Neural cell (in vitro differentiated cells): ENCODE measurements around the gene TRPM6. TPM values are rescaled to one million over a fixed set of nuclear protein-coding genes. Genes with fewer than 3 reads are reported as not detected.

Experiments used
- H2AFZ ChIP-seq: fragments of 200-600, 300-800 bp; sonication (generic), shearing (Covaris generic); 2 replicates; pipeline ENCODE4 v1.6.0; 2014; ENCODE audit warnings: low read depth, mild to moderate bottlenecking, antibody characterized with exemption, low read length, moderate library complexity
- H3F3A ChIP-seq: fragments of 200-600 bp; shearing (Covaris generic); 2 replicates; pipeline ENCODE4 v1.6.1; 2016; ENCODE audit warnings: mild to moderate bottlenecking, moderate library complexity, mixed read lengths, antibody characterized with exemption, low read length; ENCODE audit not compliant: insufficient read depth, poor library complexity, severe bottlenecking
- H3K27ac ChIP-seq: fragments of 200-600, 300-800 bp; sonication (generic), shearing (Covaris generic); 2 replicates; pipeline ENCODE4 v1.5.1; 2014; ENCODE audit warnings: mild to moderate bottlenecking, low read length, moderate library complexity
- H3K27me3 ChIP-seq: fragments of 300-800, 200-600 bp; sonication (generic), shearing (Covaris generic); 2 replicates; pipeline ENCODE4 v1.6.0; 2014; ENCODE audit warnings: mild to moderate bottlenecking, low read depth, low read length, moderate library complexity; ENCODE audit not compliant: insufficient read depth
- H3K36me3 ChIP-seq: fragments of 300-800, 200-600 bp; sonication (generic), shearing (Covaris generic); 2 replicates; pipeline ENCODE4 v1.5.1; 2014; ENCODE audit warnings: mild to moderate bottlenecking, antibody characterized with exemption, low read length, moderate library complexity; ENCODE audit not compliant: insufficient read depth
- H3K4me2 ChIP-seq: fragments of 300-800, 200-600 bp; sonication (generic), shearing (Covaris generic); 2 replicates; pipeline ENCODE4 v1.6.0; 2014; ENCODE audit warnings: mild to moderate bottlenecking, low read length
- H3K4me3 ChIP-seq: fragments of 300-800, 200-600 bp; sonication (generic), shearing (Covaris generic); 2 replicates; pipeline ENCODE4 v1.5.1; 2014; ENCODE audit warnings: mild to moderate bottlenecking, low read length, moderate library complexity
- H3K79me2 ChIP-seq: fragments of 200-600 bp; shearing (Covaris generic); replicated peaks from 2 replicates; pipeline ENCODE4 v1.6.0; 2014; ENCODE audit warnings: mild to moderate bottlenecking, low read length, moderate library complexity; ENCODE audit not compliant: insufficient read depth
- H3K9ac ChIP-seq: fragments of 300-800, 200-600 bp; sonication (generic), shearing (Covaris generic); 2 replicates; pipeline ENCODE4 v1.6.1; 2016; ENCODE audit warnings: mild to moderate bottlenecking, low read length, mixed read lengths
- H3K9me2 ChIP-seq: fragments of 200-600 bp; shearing (Covaris generic); 2 replicates; pipeline ENCODE4 v1.6.1; 2016; ENCODE audit warnings: mild to moderate bottlenecking, low read length, mixed read lengths; ENCODE audit not compliant: insufficient read depth
- H3K9me3 ChIP-seq: fragments of 200-600, 300-800 bp; sonication (generic), shearing (Covaris generic); 2 replicates; pipeline ENCODE4 v1.6.1; 2016; ENCODE audit warnings: mild to moderate bottlenecking, mixed run types, low read length, moderate library complexity, mixed read lengths
- H4K20me1 ChIP-seq: fragments of 200-600 bp; shearing (Covaris generic); 2 replicates; pipeline ENCODE4 v1.6.1; 2016; ENCODE audit warnings: mild to moderate bottlenecking, mixed run types; ENCODE audit not compliant: insufficient read depth
- CTCF ChIP-seq: fragments of 450-650 bp; IDR thresholded peaks from 2 replicates; pipeline ENCODE4 v1.5.1; 2014; ENCODE audit warnings: antibody characterized with exemption, mild to moderate bottlenecking, moderate library complexity; ENCODE audit not compliant: poor library complexity, severe bottlenecking
- EP300 ChIP-seq: fragments of 450-650 bp; conservative IDR thresholded peaks from 2 replicates; pipeline ENCODE4 v1.6.1; 2014; ENCODE audit warnings: antibody characterized with exemption, mild to moderate bottlenecking, moderate library complexity; ENCODE audit not compliant: poor library complexity, severe bottlenecking
- EZH2 ChIP-seq: fragments of 200-600, 300-800 bp; shearing (Covaris generic), sonication (generic); IDR thresholded peaks from 2 replicates; pipeline ENCODE4 v1.6.1; 2014; ENCODE audit warnings: antibody characterized with exemption, low read length, borderline replicate concordance, mild to moderate bottlenecking; ENCODE audit not compliant: insufficient read depth, poor library complexity, severe bottlenecking
- MXI1 ChIP-seq: fragments of 450-650 bp; conservative IDR thresholded peaks from 2 replicates; pipeline ENCODE4 v1.6.1; 2014; ENCODE audit warnings: antibody characterized with exemption, mild to moderate bottlenecking; ENCODE audit not compliant: poor library complexity, severe bottlenecking
- POLR2AphosphoS5 ChIP-seq: IDR thresholded peaks from 2 replicates; pipeline ENCODE4 v1.6.1; 2012
- RAD21 ChIP-seq: fragments of 450-650 bp; conservative IDR thresholded peaks from 2 replicates; pipeline ENCODE4 v1.6.1; 2014; ENCODE audit warnings: antibody characterized with exemption, mild to moderate bottlenecking, moderate library complexity
- SMC3 ChIP-seq: fragments of 450-650 bp; conservative IDR thresholded peaks from 2 replicates; pipeline ENCODE4 v1.6.1; 2014; ENCODE audit warnings: antibody characterized with exemption, mild to moderate bottlenecking, moderate library complexity; ENCODE audit not compliant: poor library complexity
- TAF1 ChIP-seq: IDR thresholded peaks from 2 replicates; pipeline ENCODE4 v1.6.1; 2012; ENCODE audit warnings: low read depth
- polyA plus RNA-seq: library from polyadenylated mRNA; depleted of rRNA; stranded (reverse); fragments of >200 nt; gene quantifications from 2 replicates; pipeline ENCODE4 v1.2.3, GENCODE V29; 2014
- TF ChIP-seq, protein P1 (sequence below): IDR thresholded peaks from 2 replicates; pipeline ENCODE4 v1.6.1; 2012; ENCODE audit warnings: borderline replicate concordance

Gene TRPM6
- polyA plus RNA-seq, 1 donor from 2014 or later, result not detected

DNA sequence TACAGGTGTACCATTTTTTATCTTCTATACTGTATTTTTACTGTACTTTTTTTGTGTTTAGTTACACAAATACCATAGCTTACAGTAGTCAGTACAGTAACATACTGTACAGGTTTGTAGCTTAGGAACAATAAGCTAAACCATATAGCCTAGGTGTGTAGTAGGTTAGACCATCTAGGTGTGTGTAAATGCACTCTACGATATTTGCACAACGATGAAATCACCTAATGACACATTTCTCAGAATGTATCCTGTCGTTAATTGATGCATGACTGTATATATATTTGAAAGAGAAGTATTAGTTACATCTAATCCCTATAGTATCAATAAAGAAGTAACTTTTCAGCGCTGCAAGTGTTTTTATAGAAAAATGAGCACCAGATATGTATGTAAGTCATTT, 138.8 kb downstream of the TRPM6 start:
- Histone ChIP-seq H3K9ac (no peak overlapping the region), H3K79me2 (no peaks in the 10 kb centered on the region), H3F3A (no peaks in the 10 kb centered on the region), H3K9me2 (no peaks in the 10 kb centered on the region), H3K27me3 (no peaks in the 10 kb centered on the region), H3K36me3 (no peaks in the 10 kb centered on the region), H2AFZ (no peak overlapping the region), H3K9me3 (no peaks in the 10 kb centered on the region), H3K27ac (no peak overlapping the region), H3K4me3 (no peak overlapping the region), H4K20me1 (no peaks in the 10 kb centered on the region), H3K4me2 (no peak overlapping the region)
- no peak for TF ChIP-seq CTCF

- H4K20me1 ChIP-seq, result no peaks in the 10 kb centered on the region
- no peaks in the 10 kb centered on the region for H3K36me3 ChIP-seq
- H3K79me2 ChIP-seq, result no peaks in the 10 kb centered on the region
- no peaks in the 10 kb centered on the region for H3K27me3 ChIP-seq
- H3K4me3 ChIP-seq, result no peak overlapping the region
- H3K27ac ChIP-seq, result no peak overlapping the region
- no peak overlapping the region for H2AFZ ChIP-seq
- TF ChIP-seq RAD21 (peak; percentile 82), SMC3 (peak; percentile 76), POLR2AphosphoS5 (peak; percentile 68), EP300 (peak; percentile 77), EZH2 (no peak), CTCF (peak; percentile 85)
- H3K9me3 ChIP-seq, result no peaks in the 10 kb centered on the region
- H3K9ac ChIP-seq, result no peak overlapping the region
- no peak overlapping the region for H3K4me2 ChIP-seq
- no peaks in the 10 kb centered on the region for H3K9me2 ChIP-seq
- no peaks in the 10 kb centered on the region for H3F3A ChIP-seq
Observed at GRCh38 chr9:74742792-74743730, 144.7 kb downstream of the TRPM6 start.

DNA sequence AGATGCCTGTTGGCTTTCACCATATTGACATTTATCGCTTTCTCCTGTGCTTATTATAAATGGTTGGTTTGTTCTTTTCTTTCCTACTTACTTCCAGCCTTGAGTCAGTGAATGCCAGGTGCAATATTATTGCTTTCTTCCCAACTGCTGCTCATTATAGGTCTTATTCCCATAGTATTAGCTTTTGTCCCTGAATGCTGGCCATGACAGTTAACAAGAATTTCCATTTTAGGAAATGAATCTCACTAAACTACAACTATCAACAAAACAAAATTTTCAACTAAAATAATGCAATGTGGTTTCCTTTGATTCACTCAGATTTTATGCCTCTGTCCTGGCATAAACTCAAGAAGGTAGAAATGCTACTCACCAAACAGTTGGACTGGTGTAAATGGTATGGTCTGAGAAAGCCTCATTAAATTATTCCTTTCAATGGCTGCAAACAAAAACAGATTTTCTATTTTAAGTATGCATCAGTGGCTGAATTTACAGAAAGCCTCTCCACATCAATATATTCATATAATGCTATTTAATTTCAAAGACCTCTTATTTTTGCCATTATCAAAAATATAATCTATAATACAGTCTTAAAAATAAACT, 145.4 kb downstream of the TRPM6 start:
- Histone ChIP-seq H3K27me3 (no peaks in the 10 kb centered on the region), H3F3A (no peaks in the 10 kb centered on the region), H3K4me2 (no peak overlapping the region), H3K9ac (no peak overlapping the region), H3K36me3 (no peaks in the 10 kb centered on the region), H3K9me3 (no peaks in the 10 kb centered on the region), H3K27ac (no peak overlapping the region), H4K20me1 (no peaks in the 10 kb centered on the region), H2AFZ (no peak overlapping the region), H3K79me2 (no peaks in the 10 kb centered on the region), H3K4me3 (no peak overlapping the region), H3K9me2 (no peaks in the 10 kb centered on the region)
- TF ChIP-seq SMC3 (no peak), POLR2AphosphoS5 (no peak), MXI1 (no peak), RAD21 (no peak), EZH2 (no peak), EP300 (no peak), TAF1 (no peak), CTCF (no peak)
- TF ChIP-seq, protein P1, sequence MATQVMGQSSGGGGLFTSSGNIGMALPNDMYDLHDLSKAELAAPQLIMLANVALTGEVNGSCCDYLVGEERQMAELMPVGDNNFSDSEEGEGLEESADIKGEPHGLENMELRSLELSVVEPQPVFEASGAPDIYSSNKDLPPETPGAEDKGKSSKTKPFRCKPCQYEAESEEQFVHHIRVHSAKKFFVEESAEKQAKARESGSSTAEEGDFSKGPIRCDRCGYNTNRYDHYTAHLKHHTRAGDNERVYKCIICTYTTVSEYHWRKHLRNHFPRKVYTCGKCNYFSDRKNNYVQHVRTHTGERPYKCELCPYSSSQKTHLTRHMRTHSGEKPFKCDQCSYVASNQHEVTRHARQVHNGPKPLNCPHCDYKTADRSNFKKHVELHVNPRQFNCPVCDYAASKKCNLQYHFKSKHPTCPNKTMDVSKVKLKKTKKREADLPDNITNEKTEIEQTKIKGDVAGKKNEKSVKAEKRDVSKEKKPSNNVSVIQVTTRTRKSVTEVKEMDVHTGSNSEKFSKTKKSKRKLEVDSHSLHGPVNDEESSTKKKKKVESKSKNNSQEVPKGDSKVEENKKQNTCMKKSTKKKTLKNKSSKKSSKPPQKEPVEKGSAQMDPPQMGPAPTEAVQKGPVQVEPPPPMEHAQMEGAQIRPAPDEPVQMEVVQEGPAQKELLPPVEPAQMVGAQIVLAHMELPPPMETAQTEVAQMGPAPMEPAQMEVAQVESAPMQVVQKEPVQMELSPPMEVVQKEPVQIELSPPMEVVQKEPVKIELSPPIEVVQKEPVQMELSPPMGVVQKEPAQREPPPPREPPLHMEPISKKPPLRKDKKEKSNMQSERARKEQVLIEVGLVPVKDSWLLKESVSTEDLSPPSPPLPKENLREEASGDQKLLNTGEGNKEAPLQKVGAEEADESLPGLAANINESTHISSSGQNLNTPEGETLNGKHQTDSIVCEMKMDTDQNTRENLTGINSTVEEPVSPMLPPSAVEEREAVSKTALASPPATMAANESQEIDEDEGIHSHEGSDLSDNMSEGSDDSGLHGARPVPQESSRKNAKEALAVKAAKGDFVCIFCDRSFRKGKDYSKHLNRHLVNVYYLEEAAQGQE, result no peak
